Ovary (tissue), 9 donors: Measurements from ENCODE around the gene TGFB2. TPM values are rescaled to one million over a fixed set of nuclear protein-coding genes. Genes with fewer than 3 reads are reported as not detected.

Experiments
- DNase-seq, 5 donors: peaks; one replicate each; pipeline ENCODE4 v3.0.0-alpha.2; 2019 to 2020
- H3K27ac ChIP-seq, 2 donors: fragments of 200-600 bp; one replicate each; pipeline versions ENCODE4 v1.5.1 to v1.8.0; 2019 to 2022
- H3K27me3 ChIP-seq: fragments of 200-600 bp; one replicate; pipeline ENCODE4 v1.8.0; 2022
- H3K36me3 ChIP-seq: fragments of 200-600 bp; sonication (generic); one replicate; pipeline ENCODE4 v1.5.1; 2019
- H3K4me1 ChIP-seq: one replicate; pipeline ENCODE4 v1.8.1; 2013; ENCODE audit warnings: mild to moderate bottlenecking, moderate library complexity; ENCODE audit not compliant: insufficient read depth
- H3K4me3 ChIP-seq: fragments of 200-600 bp; sonication (generic); one replicate; pipeline ENCODE4 v1.5.1; 2017
- H3K9me3 ChIP-seq, 2 donors: fragments of 200-600 bp in 1 of 2; sonication (generic) in 1 of 2; one replicate each; pipeline versions ENCODE4 v1.5.1 to v1.8.1; 2013 to 2019; ENCODE audit warnings: mild to moderate bottlenecking in 1 of 2, moderate library complexity in 1 of 2
- CTCF ChIP-seq, 3 donors: fragments of 450-650 bp in 2 of 3; fragments of 200-600 bp in 1 of 3; IDR thresholded peaks; one replicate each; pipeline versions ENCODE4 v1.5.1 to v1.8.0; 2016 to 2022; ENCODE audit warnings: antibody characterized with exemption in 3 of 3, mild to moderate bottlenecking in 1 of 3
- EP300 ChIP-seq: sonication (generic); formaldehyde crosslinking; IDR thresholded peaks from one replicate; pipeline ENCODE4 v1.6.1; 2017; ENCODE audit warnings: antibody characterized with exemption
- POLR2A ChIP-seq: fragments of 450-650 bp; IDR thresholded peaks from one replicate; pipeline ENCODE4 v1.6.1; 2017; ENCODE audit warnings: antibody characterized with exemption, mild to moderate bottlenecking, moderate library complexity
- WGBS, 3 donors: extraction: QIAGEN DNeasy Blood & Tissue Kit in 1 of 3; methylation state at CpG; one replicate each; pipeline versions ENCODE4 v1.1.5 to v1.1.7; 2013 to 2017; 5-methylcytosine and 5-hydroxymethylcytosine counted together
- intact Hi-C, 4 donors: fragments of 100-400 bp; cut with DNase I; formaldehyde crosslinking; loops; one replicate each; pipeline versions ENCODE4 v1.11.0 to v1.15.1; 2022 to 2023
- polyA plus RNA-seq, 2 donors: library from polyadenylated mRNA; stranded (reverse); fragments of 200-250 nt in 1 of 2; fragments of 350-450 nt in 1 of 2; fragmentation: Illumina TruSeq in 1 of 2; extraction: RNeasy Lipid Tissue Mini Kit (QIAGEN cat#74804) in 1 of 2; gene quantifications; one replicate each; pipeline ENCODE4 v1.2.3, GENCODE V29; 2013 to 2014
- total RNA-seq, 7 donors: library from RNA; depleted of rRNA in 2 of 7; stranded (reverse); fragments of >200 nt in 2 of 7; fragmentation: NEBNext Ultra II Directional in 3 of 7; extraction: Animal tissue kit (Norgen Biotek cat#: 25700) in 3 of 7; gene quantifications; one replicate each; pipeline versions ENCODE4 v1.1.0 to v1.2.4, GENCODE V29; 2016 to 2023
- donor health status: DM: no; HTN: no; CAD: no; lungs with moderate emphysema.
- donor health status: DM: no; HTN: no; CAD: no.
- donor health status: Bipolar disorder and iron deficiency.
- donor health status: DM: yes; HTN: yes; CAD: no.
- donor health status: DM: no; HTN: no; CAD: no.
- donor health status: DM: yes; HTN: yes; CAD: no.

TGFB2 gene
- total and polyA plus RNA-seq, 9 donors = 3.8 to 29.4 (median 9.3) TPM

GRCh38 chr1:218433744-218434143 lies 88.6 kb downstream of the TGFB2 start:
- H3K4me3 ChIP-seq = no peak overlapping the region
- H3K36me3 ChIP-seq = no peaks in the 10 kb centered on the region
- no peaks in the 10 kb centered on the region for H3K4me1 ChIP-seq
- no peaks in the 10 kb centered on the region for H3K9me3 ChIP-seq
- H3K27ac ChIP-seq = no peak overlapping the region
- intact Hi-C loops = loop anchor here in 1 of 4 donors (10.0 kb wide), 1 partner anchor 79 kb away; no protein-coding TSS in a partner anchor
- H3K27me3 ChIP-seq = no peaks in the 10 kb centered on the region
- TF ChIP-seq EP300 = no peak
- DNase-seq = no peak
- WGBS, 3 donors = 92 to 93% (median 92%) methylated on average over 2 of the region's 2 CpGs

- Histone ChIP-seq H3K4me1 (no peaks in the 10 kb centered on the region), H3K4me3 (no peak overlapping the region), H3K27me3 (no peaks in the 10 kb centered on the region), H3K27ac (no peak overlapping the region), H3K9me3 (no peaks in the 10 kb centered on the region), H3K36me3 (no peaks in the 10 kb centered on the region)
- TF ChIP-seq EP300 = no peak
- no peak for TF ChIP-seq POLR2A
- no peak for TF ChIP-seq CTCF (IDR thresholded peaks at IDR 0.05)
- WGBS, 3 donors = 95 to 96% (median 95%) methylated on average over 5 of the region's 5 CpGs
- intact Hi-C loops = loop anchor here in 1 of 4 donors (10.0 kb wide), 1 partner anchor 81 kb away; no protein-coding TSS in a partner anchor
- DNase-seq = no peak
These were observed 90.4 kb downstream of the TGFB2 start for GRCh38 chr1:218435528-218435927.

GRCh38 chr1:218436346-218436745 lies 91.2 kb downstream of the TGFB2 start:
- H3K4me3 ChIP-seq = no peak overlapping the region
- 97 to 98% (median 97%) methylated on average over 1 of the region's 1 CpG for WGBS, 3 donors
- no peaks in the 10 kb centered on the region for H3K9me3 ChIP-seq
- no peak overlapping the region for H3K27ac ChIP-seq
- no peaks in the 10 kb centered on the region for H3K36me3 ChIP-seq
- TF ChIP-seq EP300 (no peak), POLR2A (no peak)
- DNase-seq = no peak
- no peaks in the 10 kb centered on the region for H3K27me3 ChIP-seq
- intact Hi-C loops = loop anchor here in 1 of 4 donors (10.0 kb wide), 1 partner anchor 82 kb away; no protein-coding TSS in a partner anchor
- H3K4me1 ChIP-seq = no peaks in the 10 kb centered on the region

- Histone ChIP-seq H3K36me3 (no peaks in the 10 kb centered on the region), H3K4me1 (no peaks in the 10 kb centered on the region), H3K4me3 (no peak overlapping the region), H3K27ac (no peak overlapping the region), H3K27me3 (no peaks in the 10 kb centered on the region), H3K9me3 (no peaks in the 10 kb centered on the region)
- DNase-seq = no peak
- intact Hi-C loops = loop anchor here in 1 of 4 donors (10.0 kb wide), 1 partner anchor 82 kb away; no protein-coding TSS in a partner anchor
- WGBS, 3 donors = 95 to 100% (median 100%) methylated on average over 1 of the region's 1 CpG
- no peak for TF ChIP-seq POLR2A
- TF ChIP-seq EP300 = no peak
- no peak for TF ChIP-seq CTCF (IDR thresholded peaks at IDR 0.05)
These were observed 91.9 kb downstream of the TGFB2 start for GRCh38 chr1:218436997-218437396.

- Histone ChIP-seq H3K36me3 (no peaks in the 10 kb centered on the region), H3K27me3 (no peaks in the 10 kb centered on the region), H3K9me3 (no peaks in the 10 kb centered on the region), H3K4me1 (no peaks in the 10 kb centered on the region), H3K4me3 (no peak overlapping the region), H3K27ac (no peak overlapping the region)
- intact Hi-C loops = loop anchor here in 1 of 4 donors (10.0 kb wide), 1 partner anchor 85 kb away; no protein-coding TSS in a partner anchor
- TF ChIP-seq POLR2A (no peak), EP300 (no peak), CTCF (IDR thresholded peaks at IDR 0.05) (no peak)
- WGBS, 3 donors = 57 to 68% (median 67%) methylated on average over 9 of the region's 9 CpGs
- DNase-seq = no peak
These were observed 94.6 kb downstream of the TGFB2 start for GRCh38 chr1:218439541-218440295.
